Glutamatergic neuron (in vitro differentiated cells): ENCODE measurements around the gene MPPE1. TPM values are rescaled to one million over a fixed set of nuclear protein-coding genes. Genes with fewer than 3 reads are reported as not detected.

ENCODE experiments used
- DNase-seq: peaks from one replicate; pipeline ENCODE4 v3.0.0; 2022
- H3K27ac Mint-ChIP-seq: one replicate; pipeline ENCODE4 v1.8.0; 2020; ENCODE audit warnings: mild to moderate bottlenecking, mixed read lengths, inconsistent platforms; ENCODE audit not compliant: unreplicated experiment
- H3K27me3 Mint-ChIP-seq: one replicate; pipeline ENCODE4 v1.8.0; 2020; ENCODE audit warnings: mild to moderate bottlenecking, moderate library complexity, mixed read lengths, inconsistent platforms; ENCODE audit not compliant: unreplicated experiment
- H3K36me3 Mint-ChIP-seq: one replicate; pipeline ENCODE4 v1.8.0; 2020; ENCODE audit warnings: mild to moderate bottlenecking, mixed read lengths, inconsistent platforms; ENCODE audit not compliant: unreplicated experiment
- H3K4me1 Mint-ChIP-seq: one replicate; pipeline ENCODE4 v1.8.0; 2020; ENCODE audit warnings: mild to moderate bottlenecking, low read depth, mixed read lengths, inconsistent platforms; ENCODE audit not compliant: unreplicated experiment
- H3K4me3 Mint-ChIP-seq: one replicate; pipeline ENCODE4 v1.8.0; 2020; ENCODE audit warnings: mild to moderate bottlenecking, mixed read lengths, inconsistent platforms; ENCODE audit not compliant: unreplicated experiment
- H3K9me3 Mint-ChIP-seq: one replicate; pipeline ENCODE4 v1.8.0; 2020; ENCODE audit warnings: mild to moderate bottlenecking, moderate library complexity, mixed read lengths, inconsistent platforms; ENCODE audit not compliant: unreplicated experiment
- CTCF ChIP-seq: fragments of 200-600 bp; sonication (generic); IDR thresholded peaks from one replicate; pipeline ENCODE4 v1.5.0; 2021; ENCODE audit not compliant: partially characterized antibody, unreplicated experiment
- total RNA-seq: library from RNA; stranded (reverse); fragmentation: NEBNext Ultra II Directional; extraction: Animal tissue kit (Norgen Biotek cat#: 25700); gene quantifications from one replicate; pipeline ENCODE4 v1.2.1, GENCODE V29; 2021; ENCODE audit not compliant: unreplicated experiment

The MPPE1 gene
- total RNA-seq, 1 donor from 2014 or later, result 31.8 TPM

- DNase-seq, result no peak
- peaks cover 16% of the 10 kb centered on the region for H3K36me3 Mint-ChIP-seq
Observed at GRCh38 chr18:11953113-11953512, 45.0 kb upstream of the MPPE1 start.

GRCh38 chr18:11951390-11951851, 43.3 kb upstream of the MPPE1 start:
- Mint-ChIP-seq H3K36me3 (peaks cover under 1% of the 10 kb centered on the region), H3K4me1 (peaks cover 31% of the 10 kb centered on the region), H3K27me3 (peaks cover 5% of the 10 kb centered on the region), H3K4me3 (no peak overlapping the region), H3K9me3 (peaks cover 6% of the 10 kb centered on the region), H3K27ac (no peak overlapping the region)
- peak; percentile 28 for DNase-seq
- no peak for TF ChIP-seq CTCF

More at GRCh38 chr18:11953113-11953512, 45.0 kb upstream of the MPPE1 start:
- Mint-ChIP-seq H3K27me3 (peaks cover 5% of the 10 kb centered on the region), H3K9me3 (peaks cover 18% of the 10 kb centered on the region), H3K4me1 (peaks cover 26% of the 10 kb centered on the region), H3K27ac (no peak overlapping the region), H3K4me3 (no peak overlapping the region)
- no peak for TF ChIP-seq CTCF

GRCh38 chr18:11950824-11951223, 42.7 kb upstream of the MPPE1 start:
- H3K36me3 Mint-ChIP-seq, result no peaks in the 10 kb centered on the region
- H3K27ac Mint-ChIP-seq, result no peak overlapping the region
- no peak for DNase-seq
- peaks cover 32% of the 10 kb centered on the region for H3K4me1 Mint-ChIP-seq
- H3K4me3 Mint-ChIP-seq, result no peak overlapping the region
- H3K27me3 Mint-ChIP-seq, result peaks cover 5% of the 10 kb centered on the region
- peaks cover 6% of the 10 kb centered on the region for H3K9me3 Mint-ChIP-seq
- no peak for TF ChIP-seq CTCF

GRCh38 chr18:11948852-11949523, 40.9 kb upstream of the MPPE1 start:
- DNase-seq, result no peak
- no peak overlapping the region for H3K4me3 Mint-ChIP-seq
- H3K27ac Mint-ChIP-seq, result no peak overlapping the region
- peaks cover 2% of the 10 kb centered on the region for H3K9me3 Mint-ChIP-seq
- peaks cover 21% of the 10 kb centered on the region for H3K4me1 Mint-ChIP-seq
- no peaks in the 10 kb centered on the region for H3K27me3 Mint-ChIP-seq
- no peaks in the 10 kb centered on the region for H3K36me3 Mint-ChIP-seq
- TF ChIP-seq CTCF, result no peak
